Upper lobe of left lung (tissue), 6 donors: ENCODE results near the gene LRRIQ4. TPM values are rescaled to one million over a fixed set of nuclear protein-coding genes. Genes with fewer than 3 reads are reported as not detected.

Experiments
- ATAC-seq, 2 donors: fragments of 200-7000 bp; cut with Tn5 transposase; one replicate each; pipeline ENCODE4 v1.9.1; 2022; ENCODE audit warnings: mild to moderate bottlenecking in 2 of 2, moderate library complexity in 2 of 2; ENCODE audit not compliant: low FRiP score in 2 of 2
- DNase-seq, 2 donors: peaks; one replicate each; pipeline ENCODE4 v3.0.0-alpha.2; 2019 to 2020
- H3K27ac ChIP-seq, 4 donors: fragments of 200-600 bp; sonication (generic); one replicate each; pipeline ENCODE4 v1.5.1; 2016 to 2019
- H3K27me3 ChIP-seq, 4 donors: fragments of 200-600 bp; sonication (generic); one replicate each; pipeline ENCODE4 v1.5.1; 2017 to 2019
- H3K36me3 ChIP-seq, 4 donors: fragments of 200-600 bp; sonication (generic); one replicate each; pipeline ENCODE4 v1.5.1; 2016 to 2019
- H3K4me1 ChIP-seq, 4 donors: fragments of 200-600 bp; sonication (generic); one replicate each; pipeline ENCODE4 v1.5.1; 2018 to 2019
- H3K4me3 ChIP-seq, 4 donors: fragments of 200-600 bp; sonication (generic); one replicate each; pipeline ENCODE4 v1.5.1; 2017 to 2019; ENCODE audit warnings: mild to moderate bottlenecking in 2 of 4, moderate library complexity in 1 of 4
- H3K9me3 ChIP-seq, 4 donors: fragments of 200-600 bp; sonication (generic); one replicate each; pipeline ENCODE4 v1.5.1; 2018 to 2019
- CTCF ChIP-seq, 6 experiments: fragments of 450-650 bp in 4 of 6; fragments of 200-600 bp in 2 of 6; sonication (generic) in 2 of 6; IDR thresholded peaks; one replicate each; pipeline ENCODE4 v1.5.1; 2016 to 2019; ENCODE audit warnings: antibody characterized with exemption in 6 of 6
- EP300 ChIP-seq, 4 donors: sonication (generic); formaldehyde crosslinking; IDR thresholded peaks; one replicate each; pipeline ENCODE4 v1.5.1; 2017; ENCODE audit warnings: antibody characterized with exemption in 4 of 4, control low read depth in 2 of 4
- POLR2A ChIP-seq, 4 donors: fragments of 450-650 bp; IDR thresholded peaks; one replicate each; pipeline ENCODE4 v1.5.1; 2016 to 2017; ENCODE audit warnings: antibody characterized with exemption in 4 of 4, mild to moderate bottlenecking in 2 of 4
- POLR2AphosphoS5 ChIP-seq, 2 donors: sonication (generic); formaldehyde crosslinking; IDR thresholded peaks; one replicate each; pipeline ENCODE4 v1.5.1; 2017; ENCODE audit warnings: antibody characterized with exemption in 2 of 2
- WGBS, 2 donors: methylation state at CpG; one replicate each; pipeline ENCODE4 v1.1.5; 2017 to 2018; 5-methylcytosine and 5-hydroxymethylcytosine counted together
- total RNA-seq, 6 donors: library from RNA; depleted of rRNA in 4 of 6; stranded (reverse); fragments of >200 nt in 4 of 6; gene quantifications; one replicate each; pipeline versions ENCODE4 v1.1.0 to v1.2.1, GENCODE V29; 2016 to 2021
- donor health status: DM: no; HTN: no; CAD: no; lungs with moderate emphysema.
- donor health status: DM: no; HTN: yes; CAD: no; lungs with severe emphysema.

Gene LRRIQ4
- total RNA-seq, 6 donors from 2014 or later: 0.22 to 0.24 TPM; not detected in 4

- WGBS, 2 donors: 61 to 78% methylated on average over 1 of the region's 1 CpG
- DNase-seq (no peak), ATAC-seq (no peak)
- Histone ChIP-seq H3K9me3 (no peaks in the 10 kb centered on the region), H3K27ac (peak overlapping the region in 1 of 4 donors; percentile 1), H3K4me1 (no peaks in the 10 kb centered on the region), H3K27me3 (no peaks in the 10 kb centered on the region), H3K4me3 (no peak overlapping the region), H3K36me3 (no peaks in the 10 kb centered on the region)
- no peak for TF ChIP-seq POLR2A (IDR thresholded peaks at IDR 0.05)
- TF ChIP-seq CTCF (IDR thresholded peaks at IDR 0.05): no peak
- TF ChIP-seq EP300 (IDR thresholded peaks at IDR 0.05): no peak
- no peak for TF ChIP-seq POLR2AphosphoS5 (IDR thresholded peaks at IDR 0.05)
Observed at GRCh38 chr3:169835533-169835932, 22.9 kb downstream of the LRRIQ4 start.

- no peaks in the 10 kb centered on the region for H3K4me1 ChIP-seq
- WGBS, 2 donors: 68 to 77% methylated on average over 5 of the region's 5 CpGs
- no peak overlapping the region for H3K4me3 ChIP-seq
- peak overlapping the region in 2 of 4 donors; percentile 1 to 57 for H3K27ac ChIP-seq
- no peak for DNase-seq
- no peaks in the 10 kb centered on the region for H3K36me3 ChIP-seq
- no peak for TF ChIP-seq CTCF (IDR thresholded peaks at IDR 0.05)
- no peak for TF ChIP-seq POLR2A (IDR thresholded peaks at IDR 0.05)
- TF ChIP-seq EP300 (IDR thresholded peaks at IDR 0.05): no peak
- no peak for TF ChIP-seq POLR2AphosphoS5 (IDR thresholded peaks at IDR 0.05)
- ATAC-seq: peak in 1 of 2 donors; percentile 76
- no peaks in the 10 kb centered on the region for H3K9me3 ChIP-seq
- no peaks in the 10 kb centered on the region for H3K27me3 ChIP-seq
Observed at GRCh38 chr3:169836078-169836941, 23.6 kb downstream of the LRRIQ4 start.

GRCh38 chr3:169836942-169837275 is 24.2 kb downstream of the LRRIQ4 start:
- WGBS, 2 donors: 64 to 84% methylated on average over 3 of the region's 3 CpGs
- H3K4me1 ChIP-seq: no peaks in the 10 kb centered on the region
- no peaks in the 10 kb centered on the region for H3K9me3 ChIP-seq
- DNase-seq (no peak), ATAC-seq (peak; percentile 38 to 80)
- TF ChIP-seq EP300 (IDR thresholded peaks at IDR 0.05) (no peak), CTCF (IDR thresholded peaks at IDR 0.05) (no peak), POLR2AphosphoS5 (IDR thresholded peaks at IDR 0.05) (peak in 1 of 2 donors; percentile 50), POLR2A (IDR thresholded peaks at IDR 0.05) (no peak)
- no peaks in the 10 kb centered on the region for H3K27me3 ChIP-seq
- no peaks in the 10 kb centered on the region for H3K36me3 ChIP-seq
- H3K27ac ChIP-seq: peak overlapping the region in 1 of 4 donors; percentile 57
- no peak overlapping the region for H3K4me3 ChIP-seq

GRCh38 chr3:169838511-169839030 is 25.9 kb downstream of the LRRIQ4 start:
- Histone ChIP-seq H3K4me3 (no peak overlapping the region), H3K27ac (no peak overlapping the region), H3K9me3 (no peaks in the 10 kb centered on the region), H3K27me3 (no peaks in the 10 kb centered on the region), H3K36me3 (no peaks in the 10 kb centered on the region), H3K4me1 (no peaks in the 10 kb centered on the region)
- TF ChIP-seq POLR2AphosphoS5 (IDR thresholded peaks at IDR 0.05) (no peak), CTCF (IDR thresholded peaks at IDR 0.05) (no peak), POLR2A (IDR thresholded peaks at IDR 0.05) (no peak), EP300 (IDR thresholded peaks at IDR 0.05) (no peak)
- WGBS, 2 donors: 100% methylated on average over 1 of the region's 1 CpG
- ATAC-seq: no peak
- DNase-seq: no peak
